HEK293 (cell line): Measurements from ENCODE around the gene MED13L.
A peak's percentile ranks its signal among the peaks of the same experiment; 100 is the strongest.

Source experiments
- CTCF ChIA-PET: fragments of 350-600 bp; formaldehyde crosslinking; extraction: SDS; loops from one replicate; lab custom pipeline; 2021; ENCODE audit warnings: antibody characterized with exemption; lab: Yijun Ruan, JAX
- POLR2A ChIA-PET: fragments of 300-600 bp; formaldehyde crosslinking; extraction: SDS; loops from one replicate; lab custom pipeline; 2020; ENCODE audit warnings: antibody characterized with exemption, inconsistent platforms; lab: Yijun Ruan, JAX
- H3K27ac ChIP-seq: fragments of 200-500 bp; sonication (Bioruptor generic); 2 replicates; pipeline ENCODE4 v1.5.1; 2014; ENCODE audit warnings: low read depth, low read length, control low read depth, inconsistent platforms; ENCODE audit errors: extremely low read depth
- H3K36me3 ChIP-seq, 2 experiments: fragments of 200-500 bp in 1 of 2; sonication (Bioruptor generic) in 1 of 2; 1 replicate in 1 of 2; 2 replicates in 1 of 2; pipeline ENCODE4 v1.5.1; 2014 to 2017; ENCODE audit warnings: inconsistent platforms in 2 of 2, low read length in 2 of 2; ENCODE audit not compliant: control insufficient read depth in 2 of 2, insufficient read depth in 1 of 2
- H3K4me1 ChIP-seq: fragments of 200-500 bp; sonication (Bioruptor generic); 2 replicates; pipeline ENCODE4 v1.5.1; 2014; ENCODE audit warnings: mild to moderate bottlenecking, low read length, inconsistent platforms; ENCODE audit not compliant: control insufficient read depth, insufficient read depth
- H3K4me3 ChIP-seq: 2 replicates; pipeline ENCODE4 v1.5.1; 2011; ENCODE audit warnings: low read depth, mild to moderate bottlenecking, control low read depth, low read length, moderate library complexity
- H3K9me3 ChIP-seq: fragments of 200-500 bp; sonication (Bioruptor generic); 2 replicates; pipeline ENCODE4 v1.5.1; 2014; ENCODE audit warnings: low read depth, low read length, inconsistent platforms; ENCODE audit not compliant: control insufficient read depth, insufficient read depth
- GLIS1 ChIP-seq: fragments of 450-650 bp; formaldehyde crosslinking; IDR thresholded peaks from 2 replicates; pipeline ENCODE4 v1.5.1; 2016; ENCODE audit warnings: missing biosample characterization, missing genetic modification characterization
- HOXA7 ChIP-seq: sonication (generic); formaldehyde crosslinking; IDR thresholded peaks from 2 replicates; pipeline ENCODE4 v1.8.1; 2022; ENCODE audit warnings: missing genetic modification reagents, borderline replicate concordance
- IKZF3 ChIP-seq: fragments of 450-650 bp; IDR thresholded peaks from 2 replicates; pipeline ENCODE4 v1.5.0; 2018; ENCODE audit warnings: missing biosample characterization, mild to moderate bottlenecking, missing genetic modification characterization, moderate library complexity
- OSR2 ChIP-seq: fragments of 450-650 bp; formaldehyde crosslinking; IDR thresholded peaks from 2 replicates; pipeline ENCODE4 v1.5.1; 2016; ENCODE audit warnings: missing biosample characterization, missing genetic modification characterization
- PRDM1 ChIP-seq: fragments of 450-650 bp; formaldehyde crosslinking; IDR thresholded peaks from 2 replicates; pipeline ENCODE4; 2016; ENCODE audit warnings: missing biosample characterization, missing genetic modification characterization
- SCRT1 ChIP-seq: fragments of 450-650 bp; formaldehyde crosslinking; IDR thresholded peaks from 2 replicates; pipeline ENCODE4 v1.5.1; 2016; ENCODE audit warnings: missing biosample characterization, missing genetic modification characterization, borderline replicate concordance
- ZBTB17 ChIP-seq: fragments of 450-650 bp; formaldehyde crosslinking; IDR thresholded peaks from 2 replicates; pipeline ENCODE4 v1.5.1; 2016; ENCODE audit warnings: missing biosample characterization, missing genetic modification characterization
- ZNF335 ChIP-seq: fragments of 450-650 bp; formaldehyde crosslinking; conservative IDR thresholded peaks from 2 replicates; pipeline ENCODE4 v1.5.1; 2016; ENCODE audit warnings: missing biosample characterization, missing genetic modification characterization
- ZNF341 ChIP-seq: fragments of 450-650 bp; formaldehyde crosslinking; IDR thresholded peaks from 2 replicates; pipeline ENCODE4; 2016; ENCODE audit warnings: low read depth, missing biosample characterization, missing genetic modification characterization
- ZNF366 ChIP-seq: fragments of 450-650 bp; formaldehyde crosslinking; conservative IDR thresholded peaks from 2 replicates; pipeline ENCODE4 v1.5.1; 2016; ENCODE audit warnings: missing biosample characterization, missing genetic modification characterization
- ZNF600 ChIP-seq: fragments of 450-650 bp; formaldehyde crosslinking; IDR thresholded peaks from 2 replicates; pipeline ENCODE4 v1.5.1; 2016; ENCODE audit warnings: missing biosample characterization, missing genetic modification characterization
- ZNF670 ChIP-seq: fragments of 450-650 bp; formaldehyde crosslinking; IDR thresholded peaks from 2 replicates; pipeline ENCODE4 v1.5.1; 2016; ENCODE audit warnings: missing biosample characterization, missing genetic modification characterization, low read depth
- ZNF837 ChIP-seq: fragments of 450-650 bp; formaldehyde crosslinking; IDR thresholded peaks from 2 replicates; pipeline ENCODE4 v1.5.1; 2016; ENCODE audit warnings: missing biosample characterization, missing genetic modification characterization
- TF ChIP-seq, protein P1 (sequence below): fragments of 450-650 bp; formaldehyde crosslinking; IDR thresholded peaks from 2 replicates; pipeline ENCODE4 v1.5.1; 2016; ENCODE audit warnings: missing biosample characterization, missing genetic modification characterization, borderline replicate concordance
- TF ChIP-seq, protein P2 (sequence below): fragments of 450-650 bp; formaldehyde crosslinking; IDR thresholded peaks from 2 replicates; pipeline ENCODE4 v1.5.1; 2016; ENCODE audit warnings: missing biosample characterization, missing genetic modification characterization, low read depth
- TF ChIP-seq, protein P3 (sequence below): sonication (generic); formaldehyde crosslinking; IDR thresholded peaks from 2 replicates; pipeline ENCODE4 v1.8.1; 2022; ENCODE audit warnings: mild to moderate bottlenecking, moderate library complexity, missing genetic modification reagents
- TF ChIP-seq, protein P4 (sequence below): fragments of 450-650 bp; IDR thresholded peaks from 2 replicates; pipeline ENCODE4 v1.5.1; 2018; ENCODE audit warnings: missing biosample characterization, mild to moderate bottlenecking, missing genetic modification characterization
- TF ChIP-seq, protein P5 (sequence below): fragments of 450-650 bp; formaldehyde crosslinking; IDR thresholded peaks from 2 replicates; pipeline ENCODE4 v1.5.1; 2017; ENCODE audit warnings: missing biosample characterization, missing genetic modification characterization

The MED13L gene

DNA sequence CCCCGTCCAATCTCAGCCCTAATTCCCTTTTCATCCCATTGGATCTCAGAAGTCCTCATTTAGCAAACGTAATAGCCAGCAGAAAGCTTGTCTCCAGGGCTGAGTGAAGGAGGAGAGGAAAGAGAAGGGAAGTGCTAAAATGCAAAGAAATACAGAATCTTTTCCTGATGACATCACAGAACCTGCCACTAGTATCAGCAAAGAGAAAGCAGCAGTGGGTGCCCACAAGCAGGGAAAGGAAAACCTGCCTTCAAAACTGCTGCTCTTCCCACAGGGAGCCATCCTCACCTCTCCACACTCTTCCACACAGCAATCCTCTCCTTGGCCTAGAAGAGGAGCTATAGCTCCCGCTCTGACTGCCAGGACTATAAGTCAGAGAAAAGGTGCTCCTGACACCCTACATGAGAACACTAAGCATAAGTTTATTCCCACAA, 11.3 kb downstream of the MED13L start:
- H3K4me1 ChIP-seq = peaks cover 38% of the 10 kb centered on the region
- H3K36me3 ChIP-seq = no peaks in the 10 kb centered on the region
- no peak overlapping the region for H3K4me3 ChIP-seq
- no peak overlapping the region for H3K27ac ChIP-seq
- CTCF ChIA-PET = interaction anchor here (0.7 to 1.7 kb wide), 8 partner anchors 8 to 334 kb away, joined by 3 to 7 read pairs (median 4); no protein-coding TSS in a partner anchor
- H3K9me3 ChIP-seq = no peaks in the 10 kb centered on the region
- POLR2A ChIA-PET = interaction anchor here (1.0 to 1.2 kb wide), 2 partner anchors 10 to 30 kb away, joined by 3 to 4 read pairs; no protein-coding TSS in a partner anchor
- TF ChIP-seq ZBTB17 (tag by site-specific recombination) (peak; percentile 89), OSR2 (tag by site-specific recombination) (no peak), ZNF335 (tag by site-specific recombination) (no peak), ZNF366 (tag by site-specific recombination) (peak; percentile 60; the same call in 1 of the 2 replicates), IKZF3 (tag by site-specific recombination) (peak; percentile 75), GLIS1 (tag by site-specific recombination) (no peak), PRDM1 (tag by site-specific recombination) (peak; percentile 76), ZNF670 (tag by site-specific recombination) (no peak), HOXA7 (CRISPR knock-in tag) (no peak), ZNF600 (tag by site-specific recombination) (0 out of 2 replicates have a peak, but pooled peaks have one; percentile 19), ZNF341 (peak; percentile 87)
- TF ChIP-seq, protein P1, sequence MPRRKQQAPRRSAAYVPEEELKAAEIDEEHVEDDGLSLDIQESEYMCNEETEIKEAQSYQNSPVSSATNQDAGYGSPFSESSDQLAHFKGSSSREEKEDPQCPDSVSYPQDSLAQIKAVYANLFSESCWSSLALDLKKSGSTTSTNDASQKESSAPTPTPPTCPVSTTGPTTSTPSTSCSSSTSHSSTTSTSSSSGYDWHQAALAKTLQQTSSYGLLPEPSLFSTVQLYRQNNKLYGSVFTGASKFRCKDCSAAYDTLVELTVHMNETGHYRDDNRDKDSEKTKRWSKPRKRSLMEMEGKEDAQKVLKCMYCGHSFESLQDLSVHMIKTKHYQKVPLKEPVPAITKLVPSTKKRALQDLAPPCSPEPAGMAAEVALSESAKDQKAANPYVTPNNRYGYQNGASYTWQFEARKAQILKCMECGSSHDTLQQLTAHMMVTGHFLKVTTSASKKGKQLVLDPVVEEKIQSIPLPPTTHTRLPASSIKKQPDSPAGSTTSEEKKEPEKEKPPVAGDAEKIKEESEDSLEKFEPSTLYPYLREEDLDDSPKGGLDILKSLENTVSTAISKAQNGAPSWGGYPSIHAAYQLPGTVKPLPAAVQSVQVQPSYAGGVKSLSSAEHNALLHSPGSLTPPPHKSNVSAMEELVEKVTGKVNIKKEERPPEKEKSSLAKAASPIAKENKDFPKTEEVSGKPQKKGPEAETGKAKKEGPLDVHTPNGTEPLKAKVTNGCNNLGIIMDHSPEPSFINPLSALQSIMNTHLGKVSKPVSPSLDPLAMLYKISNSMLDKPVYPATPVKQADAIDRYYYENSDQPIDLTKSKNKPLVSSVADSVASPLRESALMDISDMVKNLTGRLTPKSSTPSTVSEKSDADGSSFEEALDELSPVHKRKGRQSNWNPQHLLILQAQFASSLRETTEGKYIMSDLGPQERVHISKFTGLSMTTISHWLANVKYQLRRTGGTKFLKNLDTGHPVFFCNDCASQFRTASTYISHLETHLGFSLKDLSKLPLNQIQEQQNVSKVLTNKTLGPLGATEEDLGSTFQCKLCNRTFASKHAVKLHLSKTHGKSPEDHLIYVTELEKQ (tag by site-specific recombination) = no peak
- TF ChIP-seq, protein P2, sequence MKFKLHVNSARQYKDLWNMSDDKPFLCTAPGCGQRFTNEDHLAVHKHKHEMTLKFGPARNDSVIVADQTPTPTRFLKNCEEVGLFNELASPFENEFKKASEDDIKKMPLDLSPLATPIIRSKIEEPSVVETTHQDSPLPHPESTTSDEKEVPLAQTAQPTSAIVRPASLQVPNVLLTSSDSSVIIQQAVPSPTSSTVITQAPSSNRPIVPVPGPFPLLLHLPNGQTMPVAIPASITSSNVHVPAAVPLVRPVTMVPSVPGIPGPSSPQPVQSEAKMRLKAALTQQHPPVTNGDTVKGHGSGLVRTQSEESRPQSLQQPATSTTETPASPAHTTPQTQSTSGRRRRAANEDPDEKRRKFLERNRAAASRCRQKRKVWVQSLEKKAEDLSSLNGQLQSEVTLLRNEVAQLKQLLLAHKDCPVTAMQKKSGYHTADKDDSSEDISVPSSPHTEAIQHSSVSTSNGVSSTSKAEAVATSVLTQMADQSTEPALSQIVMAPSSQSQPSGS (tag by site-specific recombination) = peak; percentile 59; the same call in 1 of the 2 replicates

DNA sequence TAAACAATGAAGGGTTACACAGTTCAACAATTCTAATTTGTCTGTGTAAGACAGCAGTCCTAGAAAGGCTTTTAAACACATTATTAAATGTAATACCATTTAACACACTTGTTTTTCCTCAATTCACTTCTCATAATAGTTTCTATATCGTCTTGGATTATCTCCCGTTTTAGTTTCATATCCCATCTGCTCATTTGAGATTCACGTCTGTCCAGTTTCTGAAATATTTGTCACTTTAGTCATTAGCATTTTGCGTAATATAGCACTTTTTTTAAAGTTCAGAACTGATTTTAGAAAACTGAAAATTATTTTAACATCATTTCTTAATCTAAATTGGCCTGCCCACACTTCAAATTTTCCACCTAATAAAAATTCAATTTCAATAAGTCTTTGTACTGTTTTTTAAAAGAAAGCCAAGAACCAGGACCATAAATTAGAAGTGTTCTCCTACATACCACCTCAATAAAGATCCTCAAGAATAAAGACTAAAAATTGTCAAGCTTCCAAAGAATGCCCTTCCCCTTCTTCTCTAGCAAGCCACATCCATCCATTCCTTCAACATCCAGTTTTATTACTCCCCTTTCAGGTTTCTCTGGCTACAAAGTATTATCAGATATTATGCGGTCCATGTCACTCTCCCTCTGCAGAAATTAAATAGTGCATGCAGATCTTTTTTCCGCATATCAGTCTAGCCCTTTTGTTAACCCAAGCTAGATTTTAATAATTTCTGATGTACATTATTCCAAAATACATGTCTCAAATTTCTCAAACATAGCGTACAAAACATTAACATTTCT, 11.9 kb downstream of the MED13L start:
- Histone ChIP-seq H3K4me3 (no peak overlapping the region), H3K36me3 (no peaks in the 10 kb centered on the region), H3K27ac (no peak overlapping the region), H3K9me3 (no peaks in the 10 kb centered on the region)
- POLR2A ChIA-PET = interaction anchor here (1.0 to 1.2 kb wide), 2 partner anchors 11 to 29 kb away, joined by 3 to 4 read pairs; no protein-coding TSS in a partner anchor
- TF ChIP-seq, protein P3, sequence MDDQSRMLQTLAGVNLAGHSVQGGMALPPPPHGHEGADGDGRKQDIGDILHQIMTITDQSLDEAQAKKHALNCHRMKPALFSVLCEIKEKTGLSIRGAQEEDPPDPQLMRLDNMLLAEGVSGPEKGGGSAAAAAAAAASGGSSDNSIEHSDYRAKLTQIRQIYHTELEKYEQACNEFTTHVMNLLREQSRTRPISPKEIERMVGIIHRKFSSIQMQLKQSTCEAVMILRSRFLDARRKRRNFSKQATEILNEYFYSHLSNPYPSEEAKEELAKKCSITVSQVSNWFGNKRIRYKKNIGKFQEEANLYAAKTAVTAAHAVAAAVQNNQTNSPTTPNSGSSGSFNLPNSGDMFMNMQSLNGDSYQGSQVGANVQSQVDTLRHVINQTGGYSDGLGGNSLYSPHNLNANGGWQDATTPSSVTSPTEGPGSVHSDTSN (CRISPR knock-in tag) = no peak
- TF ChIP-seq, protein P4, sequence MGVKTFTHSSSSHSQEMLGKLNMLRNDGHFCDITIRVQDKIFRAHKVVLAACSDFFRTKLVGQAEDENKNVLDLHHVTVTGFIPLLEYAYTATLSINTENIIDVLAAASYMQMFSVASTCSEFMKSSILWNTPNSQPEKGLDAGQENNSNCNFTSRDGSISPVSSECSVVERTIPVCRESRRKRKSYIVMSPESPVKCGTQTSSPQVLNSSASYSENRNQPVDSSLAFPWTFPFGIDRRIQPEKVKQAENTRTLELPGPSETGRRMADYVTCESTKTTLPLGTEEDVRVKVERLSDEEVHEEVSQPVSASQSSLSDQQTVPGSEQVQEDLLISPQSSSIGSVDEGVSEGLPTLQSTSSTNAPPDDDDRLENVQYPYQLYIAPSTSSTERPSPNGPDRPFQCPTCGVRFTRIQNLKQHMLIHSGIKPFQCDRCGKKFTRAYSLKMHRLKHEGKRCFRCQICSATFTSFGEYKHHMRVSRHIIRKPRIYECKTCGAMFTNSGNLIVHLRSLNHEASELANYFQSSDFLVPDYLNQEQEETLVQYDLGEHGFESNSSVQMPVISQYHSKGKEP (tag by site-specific recombination) = 0 out of 2 replicates have a peak, but pooled peaks have one; percentile 24
- no peak for TF ChIP-seq SCRT1 (tag by site-specific recombination)
- TF ChIP-seq, protein P5, sequence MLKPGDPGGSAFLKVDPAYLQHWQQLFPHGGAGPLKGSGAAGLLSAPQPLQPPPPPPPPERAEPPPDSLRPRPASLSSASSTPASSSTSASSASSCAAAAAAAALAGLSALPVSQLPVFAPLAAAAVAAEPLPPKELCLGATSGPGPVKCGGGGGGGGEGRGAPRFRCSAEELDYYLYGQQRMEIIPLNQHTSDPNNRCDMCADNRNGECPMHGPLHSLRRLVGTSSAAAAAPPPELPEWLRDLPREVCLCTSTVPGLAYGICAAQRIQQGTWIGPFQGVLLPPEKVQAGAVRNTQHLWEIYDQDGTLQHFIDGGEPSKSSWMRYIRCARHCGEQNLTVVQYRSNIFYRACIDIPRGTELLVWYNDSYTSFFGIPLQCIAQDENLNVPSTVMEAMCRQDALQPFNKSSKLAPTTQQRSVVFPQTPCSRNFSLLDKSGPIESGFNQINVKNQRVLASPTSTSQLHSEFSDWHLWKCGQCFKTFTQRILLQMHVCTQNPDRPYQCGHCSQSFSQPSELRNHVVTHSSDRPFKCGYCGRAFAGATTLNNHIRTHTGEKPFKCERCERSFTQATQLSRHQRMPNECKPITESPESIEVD (tag by site-specific recombination) = peak; percentile 61; the same call in 1 of the 2 replicates
- TF ChIP-seq ZNF837 = no peak
- TF ChIP-seq, all 188 proteins: peak for 2
- CTCF ChIA-PET = interaction anchor here (0.7 to 1.7 kb wide), 5 partner anchors 8 to 319 kb away, joined by 3 to 7 read pairs (median 4); no protein-coding TSS in a partner anchor
- H3K4me1 ChIP-seq = peaks cover 38% of the 10 kb centered on the region
